ENCODE data around the gene EPB41L4B. TPM values are rescaled to one million over a fixed set of nuclear protein-coding genes. Genes with fewer than 3 reads are reported as not detected.

EPB41L4B gene
- total RNA-seq, 2 experiments from 2014 or later, result 0.34 TPM

DNA sequence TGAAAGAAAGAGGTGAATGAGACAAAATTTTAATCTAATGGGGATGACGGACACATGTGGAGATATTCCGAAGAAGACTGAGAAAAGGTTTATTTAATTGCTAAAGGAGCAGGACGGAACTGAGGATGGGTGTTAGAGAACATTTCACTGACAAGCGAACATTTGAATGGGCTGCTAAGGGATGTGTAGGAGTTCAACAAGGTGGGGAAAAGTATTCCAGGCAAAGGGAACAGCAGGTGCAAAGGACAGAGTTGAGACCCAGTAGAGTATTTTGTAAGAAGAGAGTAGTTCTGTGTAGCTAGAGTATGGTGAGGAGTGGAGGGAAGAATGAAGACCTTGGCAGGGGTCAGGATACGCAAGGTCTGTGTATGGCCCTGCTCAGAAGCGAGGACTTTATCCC lies 106.4 kb downstream of the EPB41L4B start:
- no peaks in the 10 kb centered on the region for H3K9me3 Mint-ChIP-seq
- H3K4me1 Mint-ChIP-seq (ENCODE audit: low read depth), result no peaks in the 10 kb centered on the region
- H3K4me3 Mint-ChIP-seq, result no peak overlapping the region
- TF ChIP-seq, protein P1, sequence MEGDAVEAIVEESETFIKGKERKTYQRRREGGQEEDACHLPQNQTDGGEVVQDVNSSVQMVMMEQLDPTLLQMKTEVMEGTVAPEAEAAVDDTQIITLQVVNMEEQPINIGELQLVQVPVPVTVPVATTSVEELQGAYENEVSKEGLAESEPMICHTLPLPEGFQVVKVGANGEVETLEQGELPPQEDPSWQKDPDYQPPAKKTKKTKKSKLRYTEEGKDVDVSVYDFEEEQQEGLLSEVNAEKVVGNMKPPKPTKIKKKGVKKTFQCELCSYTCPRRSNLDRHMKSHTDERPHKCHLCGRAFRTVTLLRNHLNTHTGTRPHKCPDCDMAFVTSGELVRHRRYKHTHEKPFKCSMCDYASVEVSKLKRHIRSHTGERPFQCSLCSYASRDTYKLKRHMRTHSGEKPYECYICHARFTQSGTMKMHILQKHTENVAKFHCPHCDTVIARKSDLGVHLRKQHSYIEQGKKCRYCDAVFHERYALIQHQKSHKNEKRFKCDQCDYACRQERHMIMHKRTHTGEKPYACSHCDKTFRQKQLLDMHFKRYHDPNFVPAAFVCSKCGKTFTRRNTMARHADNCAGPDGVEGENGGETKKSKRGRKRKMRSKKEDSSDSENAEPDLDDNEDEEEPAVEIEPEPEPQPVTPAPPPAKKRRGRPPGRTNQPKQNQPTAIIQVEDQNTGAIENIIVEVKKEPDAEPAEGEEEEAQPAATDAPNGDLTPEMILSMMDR (IDR thresholded peaks at IDR 0.05), result no peak
- DNase-seq (no peak), ATAC-seq (no peak)
- no peaks in the 10 kb centered on the region for H3K36me3 Mint-ChIP-seq (ENCODE audit: low read depth)
- H3K27me3 Mint-ChIP-seq, result peaks cover 15% of the 10 kb centered on the region
- ChIA-PET POLR2A (no interaction called here), CTCF (interaction anchor here (0.7 kb wide), 1 partner anchor 366 kb away, joined by 3 read pairs; no protein-coding TSS in a partner anchor)
- intact Hi-C loops (cut with micrococcal nuclease), result no loop called here
- H3K27ac Mint-ChIP-seq, result no peak overlapping the region

DNA sequence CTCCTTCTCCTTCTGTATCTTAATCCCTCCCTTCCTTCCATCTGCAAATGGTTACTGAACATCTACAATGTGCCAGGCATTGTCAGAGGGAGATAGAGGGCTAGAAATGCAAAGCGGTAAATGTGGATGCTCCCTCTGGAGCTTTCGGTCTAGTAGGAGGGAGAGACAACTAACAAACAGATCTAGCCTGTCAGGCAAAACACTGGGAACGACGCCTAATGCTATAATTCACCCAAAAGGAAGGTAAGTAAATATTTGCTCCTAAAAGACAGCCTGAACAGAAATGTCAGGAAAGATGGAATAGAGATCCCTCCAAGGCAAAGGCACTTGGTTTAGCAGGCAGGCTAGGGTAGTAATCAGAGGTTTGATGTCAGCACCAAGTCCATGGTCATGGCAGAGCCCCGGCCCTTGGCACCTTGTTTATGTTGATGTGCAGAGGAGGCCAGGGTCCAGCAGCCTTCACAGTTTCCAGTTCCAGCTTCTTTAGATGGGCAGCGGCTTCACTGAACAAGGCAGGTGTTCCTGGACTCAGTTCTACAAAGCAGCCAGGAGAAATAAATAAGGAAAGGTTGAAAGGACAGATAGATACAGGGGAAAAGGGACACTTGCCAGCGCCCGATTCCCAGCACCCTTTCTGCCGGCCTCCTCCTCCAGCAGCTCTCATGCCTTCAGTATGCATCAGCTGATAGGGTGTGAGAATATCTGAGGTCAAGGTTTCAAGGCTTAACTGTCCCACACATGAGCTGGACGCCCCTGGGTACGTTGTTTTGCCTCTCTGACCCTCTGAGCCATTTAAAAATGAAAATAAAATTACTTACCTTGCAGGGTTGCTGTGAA lies 107.4 kb downstream of the EPB41L4B start:
- Mint-ChIP-seq H3K4me1 (ENCODE audit: low read depth) (no peaks in the 10 kb centered on the region), H3K36me3 (ENCODE audit: low read depth) (no peaks in the 10 kb centered on the region), H3K9me3 (no peaks in the 10 kb centered on the region), H3K27me3 (peaks cover 10% of the 10 kb centered on the region), H3K27ac (no peak overlapping the region), H3K4me3 (no peak overlapping the region)
- ChIA-PET CTCF (no interaction called here), POLR2A (no interaction called here)
- intact Hi-C loops (cut with micrococcal nuclease), result no loop called here
- ATAC-seq, result no peak
- DNase-seq, result no peak
- TF ChIP-seq, protein P1 (IDR thresholded peaks at IDR 0.05), result no peak

DNA sequence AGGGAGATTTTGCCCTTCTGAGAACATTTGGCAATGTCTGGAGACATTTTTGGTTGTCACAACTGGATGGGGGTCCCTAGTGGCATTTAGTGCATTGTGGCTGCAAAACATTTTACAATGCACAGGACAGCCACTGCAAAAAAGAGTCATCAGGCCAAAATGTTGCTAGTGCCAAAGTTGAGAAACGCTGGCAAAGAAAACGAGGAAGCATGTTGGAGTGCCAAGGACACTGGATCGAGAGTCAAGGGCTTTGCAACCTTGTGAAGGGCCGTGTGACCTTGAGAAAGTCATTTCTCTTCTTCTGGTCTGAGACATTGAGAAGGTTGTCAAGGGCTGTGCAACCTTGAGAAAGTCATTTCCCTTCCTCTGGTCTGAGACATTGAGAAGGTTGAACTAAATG lies 108.1 kb downstream of the EPB41L4B start:
- intact Hi-C loops (cut with micrococcal nuclease), result no loop called here
- DNase-seq, result no peak
- ChIA-PET CTCF (no interaction called here), POLR2A (no interaction called here)
- no peaks in the 10 kb centered on the region for H3K9me3 Mint-ChIP-seq
- no peak overlapping the region for H3K27ac Mint-ChIP-seq
- no peak for ATAC-seq
- TF ChIP-seq, protein P1 (IDR thresholded peaks at IDR 0.05), result no peak
- H3K36me3 Mint-ChIP-seq (ENCODE audit: low read depth), result no peaks in the 10 kb centered on the region
- H3K4me1 Mint-ChIP-seq (ENCODE audit: low read depth), result no peaks in the 10 kb centered on the region
- peaks cover 8% of the 10 kb centered on the region for H3K27me3 Mint-ChIP-seq
- H3K4me3 Mint-ChIP-seq, result no peak overlapping the region

DNA sequence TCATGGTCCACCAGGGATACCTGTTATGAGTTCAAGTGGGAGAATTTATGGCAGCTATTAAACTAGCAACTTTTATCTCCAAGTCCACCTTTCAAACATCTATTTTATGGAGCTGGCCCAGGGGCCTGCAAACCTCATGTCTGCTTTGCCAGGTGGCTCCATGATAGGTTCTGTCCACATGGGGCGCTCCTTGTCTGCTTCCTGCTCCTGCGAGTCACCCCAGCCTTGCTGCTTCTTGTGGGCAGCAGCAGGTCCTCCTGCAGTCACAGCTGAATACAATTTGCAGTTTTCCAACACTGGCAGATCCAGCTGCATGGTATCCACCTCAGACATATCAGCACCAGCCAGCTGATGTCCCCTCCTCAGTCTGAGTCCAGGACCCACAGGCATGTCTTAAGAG lies 114.2 kb downstream of the EPB41L4B start:
- DNase-seq (no peak), ATAC-seq (no peak)
- H3K27me3 Mint-ChIP-seq, result peaks cover 7% of the 10 kb centered on the region
- TF ChIP-seq, protein P1 (IDR thresholded peaks at IDR 0.05), result no peak
- no peaks in the 10 kb centered on the region for H3K9me3 Mint-ChIP-seq
- H3K27ac Mint-ChIP-seq, result no peak overlapping the region
- no peaks in the 10 kb centered on the region for H3K4me1 Mint-ChIP-seq (ENCODE audit: low read depth)
- no peak overlapping the region for H3K4me3 Mint-ChIP-seq
- intact Hi-C loops (cut with micrococcal nuclease), result no loop called here
- no peaks in the 10 kb centered on the region for H3K36me3 Mint-ChIP-seq (ENCODE audit: low read depth)
- ChIA-PET CTCF (interaction anchor here (0.9 to 1.0 kb wide), 3 partner anchors 11 to 23 kb away, joined by 3 to 4 read pairs (median 3); no protein-coding TSS in a partner anchor), POLR2A (no interaction called here)

DNA sequence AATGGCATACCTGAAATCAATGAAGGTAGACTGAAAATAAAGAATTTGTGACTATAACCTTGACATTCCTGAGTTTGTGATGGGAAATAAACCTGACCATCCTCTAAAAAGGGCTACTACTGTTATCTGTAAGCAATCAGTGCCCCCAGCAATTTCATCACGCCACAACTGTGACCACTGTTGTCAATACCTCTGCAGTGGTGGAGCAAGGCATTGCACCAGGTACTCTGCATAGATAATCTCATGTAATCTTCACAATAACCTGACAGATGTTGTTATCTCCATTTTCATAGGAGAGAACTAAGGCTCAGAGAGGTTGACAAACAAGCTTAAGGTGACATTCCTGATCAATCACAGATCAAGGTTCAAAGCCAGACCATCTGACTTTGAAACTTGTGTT lies 115.3 kb downstream of the EPB41L4B start:
- no peaks in the 10 kb centered on the region for H3K9me3 Mint-ChIP-seq
- intact Hi-C loops (cut with micrococcal nuclease), result no loop called here
- ChIA-PET CTCF (no interaction called here), POLR2A (no interaction called here)
- H3K4me1 Mint-ChIP-seq (ENCODE audit: low read depth), result no peaks in the 10 kb centered on the region
- no peak overlapping the region for H3K27ac Mint-ChIP-seq
- TF ChIP-seq, protein P1 (IDR thresholded peaks at IDR 0.05), result no peak
- H3K36me3 Mint-ChIP-seq (ENCODE audit: low read depth), result no peaks in the 10 kb centered on the region
- no peak for ATAC-seq
- no peak for DNase-seq
- H3K4me3 Mint-ChIP-seq, result no peak overlapping the region
- H3K27me3 Mint-ChIP-seq, result peaks cover 7% of the 10 kb centered on the region
